IMR-90 (cell line): Measurements from ENCODE around the gene MICAL3.

Source experiments
- CTCF ChIP-seq: conservative IDR thresholded peaks from 2 replicates; pipeline ENCODE4 v1.5.1; 2012; ENCODE audit warnings: mild to moderate bottlenecking, low read depth, low read length, improper control_type of control experiment
- FOS ChIP-seq: fragments of 150-350 bp; IDR thresholded peaks from 2 replicates; pipeline ENCODE4 v1.6.1; 2016; ENCODE audit warnings: low read depth, low read length
- POLR2A ChIP-seq: IDR thresholded peaks from 2 replicates; pipeline ENCODE4 v1.6.1; 2012; ENCODE audit warnings: mild to moderate bottlenecking, low read depth, low read length
- SMC3 ChIP-seq: fragments of 150-350 bp; IDR thresholded peaks from 2 replicates; pipeline ENCODE4 v1.6.1; 2016; ENCODE audit warnings: low read depth, mild to moderate bottlenecking, antibody characterized with exemption, low read length, moderate library complexity

GRCh38 chr22:17822087-17822486, 202.3 kb downstream of the MICAL3 start:
- TF ChIP-seq CTCF (no peak), FOS (no peak), SMC3 (no peak), POLR2A (no peak)
